GM21619 (cell line): Measurements from ENCODE around the gene ZNF554.

Experiments
- ATAC-seq: cut with Tn5 transposase; IDR thresholded peaks from one replicate; pipeline ENCODE4 v1.9.1; 2021; ENCODE audit not compliant: unreplicated experiment

Gene ZNF554

GRCh38 chr19:2819540-2820111, at the start of gene ZNF554:
Gene ZNF554 (plus strand): TSS chr19:2819868. CDS start chr19:2820072, 204 bp downstream.
- peak; percentile 90 for ATAC-seq

GRCh38 chr19:2770055-2771013, 49.3 kb upstream of the ZNF554 start:
- ATAC-seq, result no peak

GRCh38 chr19:2771786-2772674, 47.6 kb upstream of the ZNF554 start:
- ATAC-seq, result no peak

GRCh38 chr19:2774083-2774679, 45.5 kb upstream of the ZNF554 start:
- ATAC-seq, result no peak

GRCh38 chr19:2774953-2775555, 44.6 kb upstream of the ZNF554 start:
- ATAC-seq, result no peak

GRCh38 chr19:2775556-2776430, 43.9 kb upstream of the ZNF554 start:
- no peak for ATAC-seq

- no peak for ATAC-seq
Observed at GRCh38 chr19:2777952-2778683, 41.5 kb upstream of the ZNF554 start.

GRCh38 chr19:2779121-2779740, 40.4 kb upstream of the ZNF554 start:
- no peak for ATAC-seq

- ATAC-seq, result no peak
Observed at GRCh38 chr19:2780284-2780683, 39.4 kb upstream of the ZNF554 start.

- no peak for ATAC-seq
Observed at GRCh38 chr19:2782329-2782935, 37.2 kb upstream of the ZNF554 start.

- peak; percentile 69 for ATAC-seq
Observed at GRCh38 chr19:2782936-2783780, 36.5 kb upstream of the ZNF554 start, which contains the start of gene SGTA. Gene SGTA (minus strand): TSS chr19:2783273. CDS start chr19:2769068, 14,205 bp downstream.

- ATAC-seq, result no peak
Observed at GRCh38 chr19:2783781-2784145, 35.9 kb upstream of the ZNF554 start.

- ATAC-seq, result peak; percentile 50
Observed at GRCh38 chr19:2785244-2785997, 34.2 kb upstream of the ZNF554 start, which contains the start of gene THOP1. Gene THOP1 (plus strand): TSS chr19:2785503. CDS start chr19:2785663, 160 bp downstream.

- no peak for ATAC-seq
Observed at GRCh38 chr19:2787115-2787514, 32.6 kb upstream of the ZNF554 start.

- ATAC-seq, result no peak
Observed at GRCh38 chr19:2788237-2788636, 31.4 kb upstream of the ZNF554 start.

- ATAC-seq, result no peak
Observed at GRCh38 chr19:2790194-2790556, 29.5 kb upstream of the ZNF554 start.
